GM21526 (cell line): ENCODE measurements around the gene ZNF808.
"Not testable (repeated sequence)": the region's sequence is repeated elsewhere in the genome, so short reads cannot be mapped to it uniquely, and the experiment has no call there.

Source experiments
- ATAC-seq: cut with Tn5 transposase; IDR thresholded peaks from one replicate; pipeline ENCODE4 v1.9.1; 2021; ENCODE audit warnings: moderate library complexity; ENCODE audit not compliant: unreplicated experiment, low FRiP score

ZNF808 gene

DNA sequence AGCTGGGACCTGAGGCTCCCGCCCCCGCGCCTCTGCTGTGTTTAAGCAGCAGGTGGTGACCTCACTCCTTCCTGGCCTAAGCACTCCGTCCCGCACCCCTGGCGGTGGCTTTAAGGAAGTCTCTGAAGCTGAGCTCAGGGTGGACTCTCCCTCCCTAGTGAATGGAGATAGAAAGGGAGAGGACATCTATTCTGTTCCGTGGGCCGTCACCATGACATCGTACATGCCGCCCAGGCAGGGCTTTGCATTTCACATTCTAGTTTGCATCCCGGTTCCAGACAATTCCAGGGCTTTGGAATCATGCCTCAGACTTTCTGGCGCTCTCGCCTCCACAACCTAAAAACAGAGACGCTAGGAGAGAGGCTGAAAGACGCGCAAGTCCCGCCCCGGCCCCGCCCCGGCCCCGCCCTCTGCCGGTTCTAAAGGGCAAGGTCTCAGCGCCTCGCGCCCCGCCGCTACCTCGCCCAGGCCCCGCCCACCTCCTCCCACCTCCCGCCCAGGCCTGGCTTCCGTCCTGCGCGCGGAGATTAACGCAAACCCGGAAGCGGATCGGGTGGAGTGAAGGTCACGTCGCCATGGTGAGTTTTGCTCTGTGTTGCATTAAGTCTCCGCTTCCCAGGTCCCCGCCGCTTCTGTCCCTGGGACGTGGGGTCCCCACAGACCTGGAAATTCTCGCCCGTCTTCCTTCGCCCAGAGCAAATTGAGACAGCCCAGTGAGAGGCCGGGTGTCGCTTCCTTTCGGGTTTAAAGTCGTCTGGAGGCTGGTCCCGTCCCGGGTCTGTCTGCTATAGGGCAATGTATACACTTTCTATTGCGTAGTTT lies at the start of gene ZNF808:
TSS of gene ZNF808 (plus strand) at position 535 of the 822 bp plus-strand sequence. CDS start 15,617 bp downstream, outside the sequence.
- peak; percentile 79 for ATAC-seq

DNA sequence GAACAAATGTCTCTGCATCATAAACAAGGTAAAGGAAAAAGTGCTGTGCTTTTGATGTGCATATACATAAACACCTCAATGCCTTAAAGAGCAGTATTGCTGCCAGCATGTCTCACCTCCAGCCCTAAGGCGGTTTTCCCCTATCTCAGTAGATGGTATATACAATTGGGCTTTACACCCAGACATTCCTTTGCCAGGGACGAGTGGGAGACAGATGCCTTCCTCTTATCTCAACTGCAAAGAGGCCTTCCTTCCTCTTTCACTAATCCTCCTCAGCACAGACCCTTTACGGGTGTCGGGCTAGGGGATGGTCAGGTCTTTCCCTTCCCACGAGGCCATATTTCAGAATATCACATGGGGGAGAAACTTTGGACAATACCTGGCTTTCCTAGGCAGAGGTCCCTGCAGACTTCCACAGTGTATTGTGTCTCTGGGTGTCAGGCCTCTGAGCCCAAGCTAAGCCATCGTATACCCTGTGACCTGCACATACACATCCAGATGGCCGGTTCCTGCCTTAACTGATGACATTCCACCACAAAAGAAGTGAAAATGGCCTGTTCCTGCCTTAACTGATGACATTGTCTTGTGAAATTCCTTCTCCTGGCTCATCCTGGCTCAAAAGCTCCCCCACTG lies 43.2 kb upstream of the ZNF808 start:
- ATAC-seq = not testable (repeated sequence)

DNA sequence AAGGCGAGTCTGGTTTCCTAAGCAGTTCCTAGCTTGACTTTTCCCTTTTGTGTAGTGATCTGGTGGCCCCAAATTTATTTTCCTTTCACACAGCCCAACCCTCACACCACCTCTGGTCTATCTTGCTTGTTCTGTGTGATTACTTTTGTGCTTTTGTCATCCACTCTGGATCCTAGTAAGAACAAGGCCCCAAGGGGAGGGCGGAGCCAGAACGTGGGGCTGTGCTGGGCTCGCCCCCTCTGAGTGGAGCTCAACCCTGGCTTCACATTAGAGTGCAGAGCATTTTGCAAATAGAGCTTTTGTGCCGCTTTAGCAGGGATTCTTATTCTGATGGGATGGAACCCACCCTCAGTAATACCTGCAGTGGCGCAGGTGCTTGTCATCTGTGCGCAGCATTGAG lies 42.4 kb upstream of the ZNF808 start:
- ATAC-seq = not testable (repeated sequence)

DNA sequence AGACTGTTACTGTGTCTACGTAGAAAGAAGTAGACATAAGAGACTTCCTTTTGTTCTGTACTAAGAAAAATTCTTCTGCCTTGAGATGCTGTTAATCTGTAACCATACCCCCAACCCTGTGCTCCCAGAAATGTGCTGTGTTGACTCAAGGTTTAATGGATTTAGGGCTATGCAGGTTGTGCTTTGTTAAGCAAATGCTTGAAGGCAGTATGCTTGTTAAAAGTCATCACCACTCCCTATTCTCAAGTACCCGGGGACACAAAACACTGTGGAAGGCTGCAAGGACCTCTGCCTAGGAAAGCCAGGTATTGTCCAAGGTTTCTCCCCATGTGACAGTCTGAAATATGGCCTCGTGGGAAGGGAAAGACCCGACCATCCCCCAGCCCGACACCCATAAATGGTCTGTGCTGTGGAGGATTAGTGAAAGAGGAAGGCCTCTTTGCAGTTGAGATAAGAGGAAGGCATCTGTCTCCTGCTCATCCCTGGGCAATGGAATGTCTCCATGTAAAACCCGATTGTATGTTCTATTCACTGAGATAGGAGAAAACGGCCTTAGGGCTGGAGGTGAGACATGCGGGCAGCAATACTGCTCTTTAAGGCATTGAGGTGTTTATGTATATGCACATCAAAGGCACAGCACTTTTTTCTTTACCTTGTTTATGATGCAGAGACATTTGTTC lies 41.8 kb upstream of the ZNF808 start:
- ATAC-seq = not testable (repeated sequence)

DNA sequence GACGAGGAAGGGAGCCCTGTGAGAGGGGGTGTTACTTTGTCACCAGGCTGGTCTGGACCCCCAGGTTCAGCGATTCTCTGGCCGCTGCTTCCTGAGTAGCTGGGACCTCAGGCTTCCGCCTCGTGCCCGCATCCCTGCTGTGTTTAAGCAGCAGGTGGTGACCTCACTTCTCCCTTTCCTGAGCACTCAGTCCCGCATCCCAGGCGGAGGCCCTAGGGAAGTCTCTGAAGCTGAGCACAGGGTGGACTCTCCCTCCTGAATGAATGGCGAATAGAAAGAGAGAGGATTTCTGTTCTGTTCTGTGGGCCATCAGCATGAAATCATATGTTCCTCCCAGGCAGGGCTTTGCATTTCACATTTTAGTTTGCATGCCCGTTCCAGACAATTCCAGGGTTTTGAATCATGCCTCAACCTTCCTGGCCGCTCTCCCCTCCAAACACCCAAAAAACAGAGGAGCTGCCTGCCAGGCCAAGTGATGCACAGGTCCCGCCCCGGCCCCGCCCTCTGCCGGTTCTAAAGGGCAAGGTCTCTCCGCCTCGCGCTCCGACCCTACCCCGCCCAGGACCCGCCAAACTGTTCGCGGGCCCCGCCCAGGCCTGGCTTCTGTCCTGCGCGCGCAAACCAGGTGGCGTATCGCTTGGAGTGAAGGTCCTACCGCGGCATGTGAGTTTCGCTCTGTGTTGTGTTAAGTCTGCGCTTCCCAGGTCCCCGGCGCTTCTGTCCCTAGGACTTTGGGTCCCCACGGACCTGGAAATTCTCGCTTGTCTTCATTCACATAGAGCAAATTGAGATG lies 35.1 kb upstream of the ZNF808 start:
- ATAC-seq = no peak

DNA sequence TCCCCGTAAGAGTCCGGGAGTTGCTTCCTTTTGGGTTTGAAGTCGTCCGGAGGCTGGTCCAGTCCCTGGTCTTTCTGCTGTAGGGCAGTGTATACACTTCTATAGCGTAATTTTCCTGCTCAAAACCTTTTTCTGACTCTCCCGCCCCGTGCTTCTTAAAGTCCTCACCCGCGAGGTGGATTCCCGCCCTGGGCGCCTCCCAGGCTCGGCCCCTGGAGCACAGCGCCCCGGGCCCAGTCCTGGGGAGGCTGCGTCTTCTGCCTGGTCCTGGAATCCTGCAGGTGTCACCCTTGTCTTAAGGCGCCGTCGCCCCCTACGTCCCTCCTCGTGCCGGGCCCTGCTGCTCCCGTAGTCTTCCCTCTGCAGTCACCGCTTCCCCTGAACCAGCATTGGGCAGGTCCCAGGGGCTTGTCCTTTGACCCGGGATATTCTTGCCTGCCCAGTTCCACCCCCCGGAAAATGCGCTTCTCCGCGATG lies 34.4 kb upstream of the ZNF808 start:
- ATAC-seq = no peak

DNA sequence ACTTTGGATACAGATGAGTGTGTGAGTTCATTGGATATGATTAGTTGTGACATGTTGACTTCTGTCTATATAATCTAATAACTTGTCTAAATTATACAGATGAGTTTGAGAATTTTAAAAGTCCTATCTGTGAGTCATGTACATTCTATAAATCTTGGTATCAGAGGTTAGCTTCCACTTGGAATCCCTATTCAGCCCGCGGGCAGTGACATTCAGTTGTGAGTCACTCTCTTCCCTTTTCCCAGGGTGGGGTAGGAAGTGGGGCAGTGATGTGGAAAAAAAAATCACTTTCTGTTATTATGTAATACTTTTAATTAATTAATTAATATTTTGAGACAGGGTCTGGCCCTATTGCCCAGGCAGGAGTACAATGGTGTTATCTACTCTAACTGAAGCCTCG lies 33.0 kb upstream of the ZNF808 start:
- ATAC-seq = no peak

DNA sequence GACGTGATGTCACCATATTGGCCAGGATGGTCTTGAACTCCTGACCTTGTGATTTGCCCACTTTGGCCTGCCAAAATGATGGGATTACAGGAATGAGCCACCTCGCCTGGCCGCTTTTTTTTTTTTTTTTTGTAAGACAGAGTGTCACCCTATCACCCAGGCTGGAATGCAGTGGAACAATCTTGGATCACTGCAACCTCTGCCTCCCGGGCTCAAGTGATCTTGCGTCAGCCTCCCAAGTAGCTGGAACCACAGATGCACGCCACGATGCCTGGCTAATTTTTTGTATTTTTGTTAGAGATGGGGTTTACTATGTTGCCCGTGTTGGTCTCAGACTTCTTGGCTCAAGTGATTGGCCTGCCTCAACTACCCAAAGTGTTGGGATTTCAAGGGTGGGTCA lies 28.9 kb upstream of the ZNF808 start:
- no peak for ATAC-seq

DNA sequence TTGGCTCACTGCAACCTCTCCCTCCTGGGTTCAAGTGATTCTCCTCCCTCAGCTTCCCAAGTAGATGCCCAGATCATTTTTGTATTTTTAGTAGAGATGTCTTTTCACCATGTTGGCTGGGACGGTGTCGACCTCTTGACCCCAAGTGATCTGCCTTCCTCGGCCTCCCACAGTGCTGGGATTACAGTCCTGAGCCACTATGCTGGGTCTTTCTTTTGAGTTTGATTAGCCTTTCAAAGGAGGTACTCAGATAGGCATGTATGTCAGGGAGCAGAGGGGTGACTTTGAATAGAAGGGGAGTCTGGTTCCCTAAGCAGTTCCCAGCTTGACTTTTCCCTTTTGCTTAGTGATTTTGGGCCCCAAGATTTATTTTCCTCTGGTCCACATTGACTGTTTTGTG lies 27.0 kb upstream of the ZNF808 start:
- ATAC-seq = not testable (repeated sequence)

DNA sequence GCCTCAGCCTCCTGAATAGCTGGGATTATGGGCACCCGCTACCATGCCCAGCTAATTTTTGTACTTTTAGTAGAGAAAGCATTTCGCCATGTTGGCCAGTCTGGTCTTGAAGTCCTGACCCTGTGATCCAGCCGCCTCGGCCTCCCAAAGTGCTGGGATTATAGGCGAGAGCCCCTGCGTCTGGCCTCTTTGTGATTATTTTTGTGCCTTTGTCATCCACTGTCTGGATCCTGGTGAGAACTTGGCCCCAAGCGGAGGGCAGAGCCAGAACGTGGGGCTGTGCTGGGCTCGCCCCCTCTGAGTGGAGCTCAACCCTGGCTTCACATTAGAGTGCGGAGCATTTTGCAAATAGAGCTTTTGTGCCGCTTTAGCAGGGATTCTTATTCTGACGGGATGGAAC lies 26.5 kb upstream of the ZNF808 start:
- ATAC-seq = not testable (repeated sequence)

DNA sequence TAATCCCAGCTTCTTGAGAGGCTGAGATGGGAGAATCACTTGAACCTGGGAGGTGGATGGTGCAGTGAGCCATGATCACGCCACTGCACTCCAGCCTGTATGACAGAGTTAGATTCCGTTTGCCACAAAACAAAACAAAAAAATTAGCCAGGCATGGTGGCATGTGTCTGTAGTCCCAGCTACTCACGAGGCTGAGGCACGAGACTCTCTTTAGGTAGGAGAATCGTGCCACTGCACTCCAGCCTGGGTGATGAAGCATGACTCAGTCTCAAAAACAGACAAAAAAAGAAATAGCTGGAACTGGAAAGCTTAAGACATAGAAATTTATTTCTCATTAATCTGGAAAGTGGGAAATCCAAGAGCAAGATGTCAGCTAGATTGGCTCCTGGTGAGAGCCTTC lies 20.2 kb upstream of the ZNF808 start:
- ATAC-seq = no peak

DNA sequence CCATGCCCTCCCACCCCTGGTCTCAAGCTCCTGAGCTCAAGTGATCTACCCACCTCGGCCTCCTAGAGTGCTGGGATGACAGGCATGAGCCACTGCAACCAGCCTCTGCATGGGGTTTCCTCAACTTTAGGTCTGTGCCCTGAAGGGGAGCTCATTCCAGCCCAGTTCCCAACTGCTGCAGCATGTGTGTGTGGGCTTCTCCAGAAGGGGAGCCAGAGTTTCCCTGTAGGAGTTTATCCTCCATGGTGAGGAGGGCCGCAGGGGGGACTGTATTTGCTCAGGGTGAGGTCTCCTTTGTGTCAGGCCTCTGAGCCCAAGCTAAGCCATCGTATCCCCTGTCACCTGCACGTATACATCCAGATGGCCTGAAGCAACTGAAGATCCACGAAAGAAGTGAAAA lies 11.3 kb upstream of the ZNF808 start:
- ATAC-seq = no peak

DNA sequence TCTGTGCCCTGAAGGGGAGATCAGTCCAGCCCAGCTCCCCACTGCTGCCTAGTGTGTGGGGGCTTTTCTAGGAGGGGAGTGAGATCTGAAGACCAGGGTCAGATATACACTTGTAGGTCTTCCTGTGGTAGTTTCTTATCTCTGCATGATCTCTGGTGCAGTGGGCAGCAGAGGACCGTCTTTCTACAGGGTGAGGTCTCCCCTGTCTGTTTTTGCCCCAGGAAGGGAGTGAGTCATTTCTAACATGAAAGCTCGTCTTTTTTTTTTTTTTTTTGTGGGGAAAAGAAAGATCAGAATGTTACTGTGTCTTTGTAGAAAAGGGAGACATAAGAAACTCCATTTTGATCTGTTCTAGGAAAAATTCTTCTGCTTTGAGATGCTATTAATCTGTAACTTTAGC lies 8.8 kb upstream of the ZNF808 start:
- no peak for ATAC-seq

DNA sequence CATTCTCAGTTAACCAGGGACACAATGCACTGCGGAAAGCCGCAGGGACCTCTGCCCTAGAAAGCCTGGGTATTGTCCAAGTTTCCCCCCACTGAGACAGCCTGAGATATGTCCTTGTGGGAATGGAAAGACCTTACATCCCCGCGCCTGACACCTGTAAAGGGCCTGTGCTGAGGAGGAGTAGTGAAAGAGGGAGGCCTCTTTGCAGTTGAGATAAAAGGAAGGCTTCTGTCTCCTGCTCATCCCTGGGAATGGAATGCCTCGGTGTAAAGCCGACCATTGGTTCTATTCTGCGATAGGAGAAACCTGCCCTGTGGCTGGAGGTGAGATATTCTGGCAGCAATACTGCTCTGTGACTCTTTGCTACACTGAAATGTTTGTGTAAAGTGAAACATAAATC lies 8.3 kb upstream of the ZNF808 start:
- ATAC-seq = not testable (repeated sequence)

DNA sequence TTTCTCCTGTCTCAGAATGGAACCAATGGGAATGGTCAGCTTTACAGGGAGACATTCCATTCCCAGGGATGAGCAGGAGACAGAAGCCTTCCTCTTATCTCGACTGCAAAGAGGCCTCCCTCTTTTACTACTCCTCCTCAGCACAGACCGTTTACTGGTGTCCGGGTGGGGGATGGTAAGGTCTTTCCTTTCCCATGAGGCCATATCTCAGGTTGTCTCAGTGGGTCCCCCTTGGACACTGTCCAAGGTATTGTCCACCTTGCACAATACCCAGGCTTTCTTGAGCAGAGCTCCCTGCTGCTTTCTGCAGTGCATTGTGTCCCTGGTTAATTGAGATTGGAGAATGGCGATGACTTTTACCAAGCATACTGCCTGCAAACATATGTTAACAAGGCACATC lies 7.5 kb upstream of the ZNF808 start:
- no peak for ATAC-seq

DNA sequence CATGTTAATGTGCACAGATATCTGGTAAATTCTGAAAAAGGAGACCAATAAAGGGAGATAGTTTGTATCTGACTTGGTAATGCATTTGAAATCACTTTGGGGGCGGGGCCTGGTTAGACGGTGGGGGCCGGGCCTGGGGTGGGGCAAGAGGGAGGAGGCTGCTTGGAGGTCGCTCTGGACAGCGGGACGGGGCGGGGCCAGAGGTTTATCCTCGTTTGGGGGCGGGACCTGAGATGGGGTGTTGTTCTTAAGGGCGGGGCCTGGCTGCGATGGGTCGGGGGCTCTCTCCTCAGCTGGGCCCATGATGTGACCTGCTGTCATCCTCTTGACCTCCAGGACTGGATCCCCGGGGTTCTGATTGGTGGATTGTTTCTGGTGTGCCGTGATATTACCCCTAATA lies 4.9 kb upstream of the ZNF808 start:
- ATAC-seq = no peak

DNA sequence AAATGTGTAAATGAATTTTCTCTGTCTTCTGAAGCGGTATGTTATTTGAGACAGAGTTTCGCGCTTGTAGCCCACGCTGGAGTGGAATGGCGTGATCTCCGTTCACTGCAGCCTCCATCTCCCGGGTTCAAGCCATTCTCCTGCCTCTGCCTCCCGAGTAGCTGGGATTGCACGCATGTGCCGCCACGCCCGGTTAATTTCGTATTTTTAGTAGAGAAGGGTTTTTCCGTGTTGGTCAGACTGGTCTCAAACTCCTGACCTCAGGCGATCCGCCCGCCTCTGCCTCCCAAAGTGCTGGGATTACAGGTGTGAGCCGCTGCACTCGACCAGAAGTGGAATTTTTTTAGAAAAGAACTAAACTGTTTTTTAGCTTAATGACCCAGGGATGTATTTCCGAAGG lies 3.4 kb upstream of the ZNF808 start:
- no peak for ATAC-seq

DNA sequence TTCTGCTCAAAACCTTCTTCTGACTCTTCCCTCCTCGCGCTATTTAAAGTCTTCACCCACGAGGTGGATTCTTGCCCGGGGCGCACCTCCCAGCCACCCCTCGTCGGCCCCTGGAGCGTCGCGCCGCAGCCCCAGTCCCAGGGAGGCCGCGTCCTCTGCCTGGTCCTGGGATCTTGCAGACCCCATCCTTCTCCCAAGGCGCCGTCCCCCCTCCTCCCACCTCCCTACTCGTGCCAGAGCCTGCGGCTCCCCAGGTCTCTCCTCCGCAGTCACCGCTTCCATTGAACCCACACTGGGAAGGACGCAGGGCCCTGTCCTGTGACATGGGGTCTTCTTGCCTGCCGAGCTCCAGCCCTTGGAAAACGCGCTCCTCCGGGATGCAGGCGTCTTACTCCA lies 486 bp downstream of the ZNF808 start:
- peak; percentile 7 for ATAC-seq

DNA sequence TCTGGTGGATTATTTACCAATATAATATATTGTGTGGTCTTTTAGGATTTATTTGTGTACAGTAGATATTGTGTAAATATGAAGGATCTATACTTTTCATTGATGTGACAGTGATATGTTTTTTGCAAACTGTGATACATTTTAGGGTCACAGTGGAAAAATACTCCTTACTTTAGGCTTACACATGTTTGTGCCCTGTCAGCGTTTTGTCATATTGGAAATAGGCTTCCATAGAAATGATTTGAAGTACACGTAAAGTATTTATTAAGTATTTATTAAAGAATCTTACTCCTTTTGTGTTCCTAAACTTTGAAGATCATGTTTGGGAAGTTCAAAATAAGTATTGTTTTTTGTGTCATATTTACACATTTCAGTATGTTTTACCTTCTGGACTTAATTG lies 5.0 kb downstream of the ZNF808 start:
- no peak for ATAC-seq

DNA sequence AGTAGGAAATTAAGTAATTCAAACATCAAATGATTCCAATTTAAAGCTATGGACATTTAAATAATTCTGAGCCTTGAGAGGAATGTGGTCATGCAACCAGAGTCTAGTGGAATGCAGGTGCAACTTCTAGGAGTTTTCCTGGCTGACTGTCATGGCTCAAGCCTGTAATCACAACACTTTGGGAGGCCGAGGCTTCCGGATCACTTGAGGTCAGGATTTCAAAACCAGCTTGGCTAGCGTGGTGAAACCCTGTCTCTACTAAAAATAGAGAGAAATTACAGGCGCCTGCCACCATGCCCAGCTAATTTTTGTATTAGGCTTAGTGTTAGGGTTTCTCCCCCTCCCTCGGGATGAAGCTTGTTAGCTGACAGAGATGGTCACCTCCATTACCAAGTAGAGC lies 6.4 kb downstream of the ZNF808 start:
- no peak for ATAC-seq

DNA sequence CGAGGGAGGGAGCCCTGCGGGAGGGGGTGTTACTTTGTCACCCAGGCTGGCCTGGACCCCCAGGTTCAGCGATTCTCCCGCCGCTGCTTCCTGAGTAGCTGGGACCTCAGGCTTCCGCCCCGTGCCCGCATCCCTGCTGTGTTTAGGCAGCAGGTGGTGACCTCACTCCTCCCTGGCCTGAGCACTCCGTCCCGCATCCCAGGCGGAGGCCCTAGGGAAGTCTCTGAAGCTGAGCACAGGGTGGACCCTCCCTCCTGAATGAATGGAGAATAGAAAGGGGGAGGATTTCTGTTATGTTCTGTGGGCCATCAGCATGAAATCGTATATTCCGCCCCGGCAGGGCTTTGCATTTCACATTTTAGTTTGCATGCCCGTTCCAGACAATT lies 7.9 kb downstream of the ZNF808 start:
- ATAC-seq = not testable (repeated sequence)
